GM12878 (cell line): Measurements from ENCODE around the gene VBP1. TPM values are rescaled to one million over a fixed set of nuclear protein-coding genes. Genes with fewer than 3 reads are reported as not detected.

Source experiments
- ATAC-seq: fragments of 200-7000 bp; cut with Tn5 transposase; 3 replicates; pipeline ENCODE4 v1.9.1; 2020; ENCODE audit warnings: mild to moderate bottlenecking, moderate library complexity
- BruUV-seq: library from RNA; stranded (reverse); fragments of 400-500 nt; replicated peaks from 2 replicates; lab custom pipeline; 2021; lab: Mats Ljungman, UMichigan
- CTCF ChIA-PET: fragments of 300-600 bp; sonication (Branson Sonifier 250); formaldehyde crosslinking; extraction: SDS; loops from one replicate; lab custom pipeline; 2021; ENCODE audit warnings: inconsistent platforms; lab: Yijun Ruan, JAX
- POLR2A ChIA-PET: fragments of 350-600 bp; formaldehyde crosslinking; extraction: SDS; loops from one replicate; lab custom pipeline; 2021; ENCODE audit warnings: inconsistent platforms; lab: Charles Lee
- RAD21 ChIA-PET: fragments of 300-600 bp; sonication (Branson Sonifier 250); formaldehyde crosslinking; loops from one replicate; lab custom pipeline; 2023; ENCODE audit warnings: antibody characterized with exemption; ENCODE audit not compliant: unreplicated experiment; lab: Charles Lee
- SMC1A ChIA-PET: fragments of 300-600 bp; sonication (Branson Sonifier 250); formaldehyde crosslinking; loops from one replicate; lab custom pipeline; 2023; ENCODE audit not compliant: unreplicated experiment, uncharacterized antibody; lab: Charles Lee
- DNase-seq: peaks from one replicate; pipeline ENCODE4 v3.0.0-alpha.2; 2011; ENCODE audit warnings: low read depth, low spot score
- FAIRE-seq: peaks from 3 replicates; lab custom pipeline; 2011; peaks lifted over from hg19 to GRCh38; lab: Jason Lieb, UNC
- H2AFZ ChIP-seq: 2 replicates; pipeline ENCODE4 v1.6.0; 2011; ENCODE audit warnings: low read depth, low read length, control low read depth; ENCODE audit not compliant: control insufficient read depth
- H3K27ac ChIP-seq: 2 replicates; pipeline ENCODE4 v1.5.1; 2011; ENCODE audit warnings: control low read depth; ENCODE audit not compliant: control insufficient read depth, insufficient read depth
- H3K27me3 ChIP-seq, 2 experiments: replicated peaks in 1 of 2; 2 replicates each; pipeline versions ENCODE4 v1.6.0 to v1.6.1; 2011; ENCODE audit warnings: low read length in 1 of 2; ENCODE audit not compliant: control insufficient read depth in 2 of 2, insufficient read depth in 2 of 2
- H3K36me3 ChIP-seq, 2 experiments: 2 replicates each; pipeline ENCODE4 v1.5.1; 2011; ENCODE audit warnings: low read length in 1 of 2; ENCODE audit not compliant: control insufficient read depth in 2 of 2, insufficient read depth in 2 of 2
- H3K4me1 ChIP-seq: 2 replicates; pipeline ENCODE4 v1.6.1; 2011; ENCODE audit warnings: mild to moderate bottlenecking, low read length, moderate library complexity, mixed read lengths; ENCODE audit not compliant: control insufficient read depth, insufficient read depth
- H3K4me2 ChIP-seq: 2 replicates; pipeline ENCODE4 v1.6.0; 2011; ENCODE audit warnings: control low read depth; ENCODE audit not compliant: control insufficient read depth, insufficient read depth
- H3K4me3 ChIP-seq: fragments of 200-600 bp; sonication (generic); 2 replicates; pipeline ENCODE4 v1.5.1; 2016
- H3K79me2 ChIP-seq: 2 replicates; pipeline ENCODE4 v1.6.0; 2011; ENCODE audit warnings: low read length; ENCODE audit not compliant: control insufficient read depth, insufficient read depth
- H3K9ac ChIP-seq: 2 replicates; pipeline ENCODE4 v1.8.0; 2011; ENCODE audit warnings: low read length, control low read depth, mixed read lengths; ENCODE audit not compliant: control insufficient read depth, insufficient read depth
- H3K9me3 ChIP-seq: replicated peaks from 3 replicates; pipeline ENCODE4 v1.5.1; 2011; ENCODE audit warnings: mild to moderate bottlenecking, low read length; ENCODE audit not compliant: control insufficient read depth, insufficient read depth
- H4K20me1 ChIP-seq: 2 replicates; pipeline ENCODE4 v1.6.0; 2011; ENCODE audit not compliant: control insufficient read depth, insufficient read depth
- ATF3 ChIP-seq: IDR thresholded peaks from 2 replicates; pipeline ENCODE4 v1.6.1; 2011; ENCODE audit warnings: low read depth, mild to moderate bottlenecking, low read length, moderate library complexity, borderline replicate concordance; ENCODE audit errors: extremely low read depth
- CUX1 ChIP-seq: IDR thresholded peaks from 2 replicates; pipeline ENCODE4 v1.6.1; 2012; ENCODE audit warnings: improper control_type of control experiment, low read depth, low read length; ENCODE audit not compliant: insufficient replicate concordance
- EED ChIP-seq: sonication (generic); IDR thresholded peaks from 2 replicates; pipeline ENCODE4 v1.6.1; 2016; ENCODE audit warnings: antibody characterized with exemption, low read depth
- ELK1 ChIP-seq: IDR thresholded peaks from 2 replicates; pipeline ENCODE4 v1.6.1; 2012; ENCODE audit warnings: low read depth, low read length, improper control_type of control experiment
- HDAC6 ChIP-seq: fragments of 200-600 bp; sonication (generic); IDR thresholded peaks from one replicate; pipeline ENCODE4 v1.8.0; 2017; ENCODE audit warnings: antibody characterized with exemption; ENCODE audit not compliant: unreplicated experiment
- KDM1A ChIP-seq: fragments of 200-600 bp; sonication (generic); IDR thresholded peaks from 2 replicates; pipeline ENCODE4 v1.6.1; 2016; ENCODE audit warnings: borderline replicate concordance
- MTA3 ChIP-seq: IDR thresholded peaks from 2 replicates; pipeline ENCODE4 v1.6.1; 2012; ENCODE audit warnings: low read length, inconsistent platforms, borderline replicate concordance
- NR2F1 ChIP-seq: fragments of 450-650 bp; conservative IDR thresholded peaks from 2 replicates; pipeline ENCODE4 v1.6.1; 2017; ENCODE audit warnings: mild to moderate bottlenecking
- RCOR1 ChIP-seq: conservative IDR thresholded peaks from 2 replicates; pipeline ENCODE4 v1.6.1; 2012; ENCODE audit warnings: low read depth, low read length, improper control_type of control experiment
- RELA ChIP-seq: fragments of 450-650 bp; IDR thresholded peaks from 2 replicates; pipeline ENCODE4 v1.8.0; 2014; ENCODE audit warnings: borderline replicate concordance; ENCODE audit not compliant: partially characterized antibody
- USF1 ChIP-seq: IDR thresholded peaks from 2 replicates; pipeline ENCODE4 v1.6.1; 2011; ENCODE audit warnings: borderline replicate concordance, low read depth, mild to moderate bottlenecking, moderate library complexity, mixed read lengths, low read length; ENCODE audit not compliant: insufficient read depth; ENCODE audit errors: extremely low read length
- ZBED1 ChIP-seq: IDR thresholded peaks from 2 replicates; pipeline ENCODE4 v1.6.1; 2016; ENCODE audit warnings: borderline replicate concordance
- WGBS: methylation state at CpG from one replicate; pipeline ENCODE4 v1.1.6; 2016; ENCODE audit warnings: low lambda C conversion rate; ENCODE audit not compliant: insufficient replicate concordance, insufficient coverage; ENCODE audit errors: missing lambda C conversion rate; 5-methylcytosine and 5-hydroxymethylcytosine counted together
- in situ Hi-C: fragments of 300-500 bp; cut with MboI; formaldehyde crosslinking; loops from 9 replicates; pipeline ENCODE4 v1.14.3; 2018; ENCODE audit warnings: mixed read lengths
- intact Hi-C: fragments of 100-400 bp; cut with micrococcal nuclease; formaldehyde crosslinking; loops from one replicate; pipeline ENCODE4 v1.14.2; 2022; ENCODE audit not compliant: unreplicated experiment
- polyA plus RNA-seq, 11 experiments: library from polyadenylated mRNA; depleted of rRNA in 4 of 11; unstranded in 6 of 11; stranded (reverse) in 5 of 11; fragments of >200 nt; fragmentation: Nextera tagmentation in 4 of 11; fragmentation: Illumina TruSeq in 1 of 11; extraction: Ambion mirVana in 4 of 11; extraction: Trizol in 1 of 11; gene quantifications; 1 replicate in 1 of 11; 2 replicates in 10 of 11; pipeline versions ENCODE4 v1.2.1 to v1.2.3, GENCODE V29; 2011 to 2016; ENCODE audit warnings: inconsistent platforms in 2 of 11, missing spikeins in 2 of 11, low read depth in 1 of 11
- total RNA-seq, 4 experiments: library from RNA; depleted of rRNA in 3 of 4; stranded (reverse); fragments of >200 nt in 3 of 4; fragmentation: Illumina TruSeq in 1 of 4; extraction: Trizol in 1 of 4; gene quantifications; 2 replicates each; pipeline versions ENCODE4 v1.2.1 to v1.2.3, GENCODE V29; 2013 to 2021

Gene VBP1
- total and polyA plus RNA-seq, 10 of the 15 experiments (the other 5 are each of a cell fraction or from before 2014, with no cell fraction given) = 56.4 to 182 (median 102) TPM

- no peak for TF ChIP-seq NR2F1
- no peak for TF ChIP-seq EED
- TF ChIP-seq MTA3 = no peak
- TF ChIP-seq ATF3 = no peak
- TF ChIP-seq ELK1 = no peak
- no peak for TF ChIP-seq RCOR1
- TF ChIP-seq KDM1A = no peak
- no peak for TF ChIP-seq USF1
- TF ChIP-seq HDAC6 = no peak
- TF ChIP-seq RELA = no peak
- TF ChIP-seq ZBED1 = no peak
- no peak for TF ChIP-seq CUX1
- BruUV-seq = no TSS peak
- Histone ChIP-seq H2AFZ (no peak overlapping the region), H3K79me2 (peaks cover 29% of the 10 kb centered on the region), H3K9ac (no peak overlapping the region), H3K36me3 (no peaks in the 10 kb centered on the region; a peak in 1 of 4 replicates), H3K27ac (no peak overlapping the region), H3K4me1 (no peaks in the 10 kb centered on the region), H3K9me3 (no peaks in the 10 kb centered on the region; the same call in 2 of the 3 replicates), H3K4me3 (no peak overlapping the region), H3K27me3 (no peaks in the 10 kb centered on the region), H3K4me2 (no peak overlapping the region), H4K20me1 (no peaks in the 10 kb centered on the region)
- DNase-seq (no peak), FAIRE-seq (no peak), ATAC-seq (no peak)
- SMC1A ChIA-PET = no interaction called here
- WGBS = 64% methylated on average over 4 of the region's 4 CpGs
- intact Hi-C loops (no loop called here), in situ Hi-C loops (no loop called here)
- CTCF ChIA-PET = no interaction called here
- RAD21 ChIA-PET = interaction anchor here (2.6 kb wide), 1 partner anchor 9 kb away, joined by 7 read pairs; no protein-coding TSS in a partner anchor
- POLR2A ChIA-PET = no interaction called here
These were observed 5.1 kb downstream of the VBP1 start for GRCh38 chrX:155221351-155221750.
